H1 (cell line): ENCODE data around the gene POLA1. TPM values are rescaled to one million over a fixed set of nuclear protein-coding genes. Genes with fewer than 3 reads are reported as not detected.

ENCODE experiments used
- CTCF ChIA-PET: fragments of 300-600 bp; sonication (Branson Sonifier 250); formaldehyde crosslinking; loops from one replicate; lab custom pipeline; 2021; ENCODE audit not compliant: partially characterized antibody; lab: Charles Lee
- POLR2A ChIA-PET: fragments of 300-600 bp; sonication (Branson Sonifier 250); formaldehyde crosslinking; loops from one replicate; lab custom pipeline; 2021; ENCODE audit warnings: inconsistent platforms; ENCODE audit not compliant: partially characterized antibody; lab: Charles Lee
- DNase-seq, 2 experiments: peaks; one replicate each; pipeline versions ENCODE4 v3.0.0 to v3.0.0-alpha.2; 2010 to 2022; ENCODE audit warnings: low spot score in 2 of 2, low read depth in 1 of 2, mixed read lengths in 1 of 2
- FAIRE-seq: peaks from 2 replicates; lab custom pipeline; 2011; peaks lifted over from hg19 to GRCh38; lab: Jason Lieb, UNC
- H2AFZ ChIP-seq: 2 replicates; pipeline ENCODE4 v1.8.1; 2012; ENCODE audit warnings: low read length, inconsistent platforms
- H2AK5ac ChIP-seq: 2 replicates; pipeline ENCODE4 v1.6.1; 2013; ENCODE audit warnings: low read depth, low read length
- H2BK120ac ChIP-seq: replicated peaks from 2 replicates; pipeline ENCODE3; 2013; ENCODE audit warnings: low read depth, low read length, inconsistent platforms
- H2BK12ac ChIP-seq: 2 replicates; pipeline ENCODE4 v1.6.1; 2013; ENCODE audit warnings: low read depth, low read length
- H2BK15ac ChIP-seq: 2 replicates; pipeline ENCODE4 v1.6.1; 2013; ENCODE audit warnings: low read length
- H2BK20ac ChIP-seq: 2 replicates; pipeline ENCODE4 v1.6.1; 2013; ENCODE audit warnings: low read length
- H2BK5ac ChIP-seq: 2 replicates; pipeline ENCODE4 v1.6.1; 2013; ENCODE audit warnings: low read depth, low read length
- H3K14ac ChIP-seq: 2 replicates; pipeline ENCODE4 v1.6.1; 2013; ENCODE audit warnings: inconsistent platforms; ENCODE audit not compliant: insufficient read length
- H3K18ac ChIP-seq: 2 replicates; pipeline ENCODE4 v1.6.1; 2013; ENCODE audit warnings: low read length; ENCODE audit errors: extremely low read depth
- H3K23ac ChIP-seq: 2 replicates; pipeline ENCODE4 v1.6.1; 2013; ENCODE audit warnings: inconsistent platforms; ENCODE audit not compliant: insufficient read length
- H3K23me2 ChIP-seq: 2 replicates; pipeline ENCODE4 v1.6.1; 2013; ENCODE audit warnings: low read depth, low read length
- H3K27ac ChIP-seq: 2 replicates; pipeline ENCODE4 v1.6.1; 2011; ENCODE audit warnings: low read depth, low read length, inconsistent platforms
- H3K27me3 ChIP-seq, 4 experiments: replicated peaks in 1 of 4; 1 replicate in 1 of 4; 2 replicates in 3 of 4; pipeline versions ENCODE4 v1.6.1 to v1.8.1; 2011 to 2013; ENCODE audit warnings: low read length in 3 of 4, mild to moderate bottlenecking in 3 of 4, inconsistent platforms in 2 of 4, mixed read lengths in 2 of 4, moderate library complexity in 1 of 4; ENCODE audit not compliant: control insufficient read depth in 3 of 4, insufficient read depth in 3 of 4; ENCODE audit errors: extremely low read depth in 1 of 4
- H3K36me3 ChIP-seq, 4 experiments: 2 replicates each; pipeline versions ENCODE4 v1.6.1 to v1.8.1; 2011 to 2013; ENCODE audit warnings: mild to moderate bottlenecking in 4 of 4, low read length in 3 of 4, moderate library complexity in 2 of 4, control low read depth in 1 of 4, inconsistent platforms in 1 of 4; ENCODE audit not compliant: insufficient read depth in 4 of 4, control insufficient read depth in 2 of 4
- H3K4ac ChIP-seq: replicated peaks from 2 replicates; pipeline ENCODE3; 2013; ENCODE audit warnings: low read length, low read depth, mixed read lengths, inconsistent platforms; ENCODE audit not compliant: insufficient read length
- H3K4me1 ChIP-seq, 4 experiments: replicated peaks in 1 of 4; 1 replicate in 1 of 4; 2 replicates in 3 of 4; pipeline versions ENCODE4 v1.6.1 to v1.8.1; 2011 to 2013; ENCODE audit warnings: low read length in 3 of 4, inconsistent platforms in 2 of 4, mixed read lengths in 1 of 4; ENCODE audit not compliant: insufficient read depth in 4 of 4, control insufficient read depth in 3 of 4
- H3K4me2 ChIP-seq, 2 experiments: 2 replicates each; pipeline versions ENCODE4 v1.6.1 to v1.8.1; 2011 to 2013; ENCODE audit warnings: low read depth in 2 of 2, low read length in 2 of 2, control low read depth in 1 of 2, inconsistent platforms in 1 of 2, mild to moderate bottlenecking in 1 of 2; ENCODE audit not compliant: insufficient read depth in 1 of 2
- H3K4me3 ChIP-seq, 4 experiments: fragments of 200-600, 300-600 bp in 1 of 4; sonication (generic), shearing (Covaris generic), sonication (Bioruptor Twin) in 1 of 4; 2 replicates each; pipeline versions ENCODE4 v1.5.1 to v1.8.1; 2011 to 2016; ENCODE audit warnings: low read length in 4 of 4, low read depth in 3 of 4, control low read depth in 2 of 4, inconsistent platforms in 2 of 4, mild to moderate bottlenecking in 2 of 4, mixed read lengths in 1 of 4, moderate library complexity in 1 of 4; ENCODE audit not compliant: insufficient read depth in 2 of 4; ENCODE audit errors: extremely low read depth in 1 of 4
- H3K56ac ChIP-seq: replicated peaks from 2 replicates; pipeline ENCODE3; 2013; ENCODE audit warnings: low read depth, mild to moderate bottlenecking, mixed read lengths, low read length, inconsistent platforms; ENCODE audit not compliant: insufficient read length
- H3K79me1 ChIP-seq: 2 replicates; pipeline ENCODE4 v1.6.1; 2013; ENCODE audit warnings: low read depth, low read length, control low read depth
- H3K79me2 ChIP-seq, 2 experiments: 2 replicates each; pipeline versions ENCODE4 v1.6.1 to v1.8.1; 2012 to 2013; ENCODE audit warnings: low read length in 2 of 2, mild to moderate bottlenecking in 2 of 2, inconsistent platforms in 1 of 2; ENCODE audit not compliant: insufficient read depth in 2 of 2, control insufficient read depth in 1 of 2
- H3K9ac ChIP-seq, 4 experiments: replicated peaks in 1 of 4; 1 replicate in 1 of 4; 2 replicates in 3 of 4; pipeline versions ENCODE4 v1.6.1 to v1.8.1; 2011 to 2013; ENCODE audit warnings: low read depth in 3 of 4, low read length in 3 of 4, control low read depth in 2 of 4, mild to moderate bottlenecking in 2 of 4, moderate library complexity in 2 of 4, inconsistent platforms in 1 of 4; ENCODE audit errors: extremely low read depth in 1 of 4
- H3K9me3 ChIP-seq, 2 experiments: 2 replicates each; pipeline versions ENCODE4 v1.6.1 to v1.8.1; 2012 to 2013; ENCODE audit warnings: mild to moderate bottlenecking in 2 of 2, moderate library complexity in 2 of 2, control low read depth in 1 of 2, inconsistent platforms in 1 of 2, low read depth in 1 of 2, low read length in 1 of 2, mixed read lengths in 1 of 2; ENCODE audit not compliant: insufficient read depth in 2 of 2
- H4K20me1 ChIP-seq, 2 experiments: replicated peaks in 1 of 2; 2 replicates each; pipeline versions ENCODE3 to v1.8.1; 2011 to 2013; ENCODE audit warnings: inconsistent platforms in 2 of 2, low read length in 2 of 2, mild to moderate bottlenecking in 1 of 2; ENCODE audit not compliant: insufficient read depth in 2 of 2, control insufficient read depth in 1 of 2
- H4K5ac ChIP-seq: 2 replicates; pipeline ENCODE4 v1.6.1; 2013; ENCODE audit warnings: low read length, low read depth, mixed read lengths, inconsistent platforms; ENCODE audit not compliant: insufficient read length
- H4K8ac ChIP-seq: 2 replicates; pipeline ENCODE4 v1.8.0; 2013; ENCODE audit warnings: mild to moderate bottlenecking, moderate library complexity, low read length, inconsistent platforms; ENCODE audit not compliant: insufficient read depth; ENCODE audit errors: extremely low read depth
- H4K91ac ChIP-seq: replicated peaks from 2 replicates; pipeline ENCODE3; 2013; ENCODE audit warnings: low read length, mixed read lengths, inconsistent platforms; ENCODE audit not compliant: insufficient read length
- BRCA1 ChIP-seq: IDR thresholded peaks from 2 replicates; pipeline ENCODE4 v1.6.1; 2012; ENCODE audit warnings: low read depth, low read length, improper control_type of control experiment
- CEBPB ChIP-seq: IDR thresholded peaks from 2 replicates; pipeline ENCODE4 v1.6.1; 2012; ENCODE audit warnings: low read depth, low read length
- CREB1 ChIP-seq: IDR thresholded peaks from 2 replicates; pipeline ENCODE4 v1.6.1; 2012; ENCODE audit warnings: inconsistent platforms
- EGR1 ChIP-seq: IDR thresholded peaks from 2 replicates; pipeline ENCODE4 v1.6.1; 2011; ENCODE audit warnings: low read depth, low read length, borderline replicate concordance
- EZH2 ChIP-seq: fragments of 200-600 bp; sonication (generic); IDR thresholded peaks from 2 replicates; pipeline ENCODE4 v1.7.1; 2012; ENCODE audit warnings: low read depth, mild to moderate bottlenecking, moderate library complexity, low read length, inconsistent platforms; ENCODE audit not compliant: severe bottlenecking
- SIRT6 ChIP-seq: IDR thresholded peaks from one replicate; pipeline ENCODE4 v1.7.1; 2012; ENCODE audit warnings: low read length, inconsistent platforms
- SUZ12 ChIP-seq: fragments of 200-600 bp; sonication (generic); IDR thresholded peaks from 2 replicates; pipeline ENCODE4 v1.6.1; 2012; ENCODE audit warnings: mild to moderate bottlenecking, inconsistent platforms, low read length, moderate library complexity, mixed read lengths
- TAF1 ChIP-seq: IDR thresholded peaks from 2 replicates; pipeline ENCODE4 v1.6.1; 2011; ENCODE audit warnings: mild to moderate bottlenecking, low read depth, low read length
- TAF7 ChIP-seq: optimal IDR thresholded peaks from 2 replicates; pipeline ENCODE3; 2011; ENCODE audit warnings: low read depth, mild to moderate bottlenecking, inconsistent platforms, low read length, moderate library complexity, borderline replicate concordance
- TCF12 ChIP-seq: IDR thresholded peaks from 2 replicates; pipeline ENCODE4 v1.6.1; 2011; ENCODE audit warnings: low read depth, mild to moderate bottlenecking, low read length
- WGBS, 2 experiments: shearing (Covaris generic) in 1 of 2; methylation state at CpG; one replicate each; pipeline versions ENCODE4 v1.1.6 to v1.1.7; 2013 to 2015; ENCODE audit warnings: low lambda C conversion rate in 2 of 2, mixed read lengths in 2 of 2, inconsistent platforms in 1 of 2, low coverage in 1 of 2, missing lambda C conversion rate in 1 of 2; ENCODE audit not compliant: insufficient replicate concordance in 2 of 2, insufficient coverage in 1 of 2, insufficient read length in 1 of 2; ENCODE audit errors: extremely low coverage in 1 of 2, missing lambda C conversion rate in 1 of 2; 5-methylcytosine and 5-hydroxymethylcytosine counted together
- polyA plus RNA-seq, 7 experiments: library from polyadenylated mRNA; depleted of rRNA in 3 of 7; stranded (reverse) in 5 of 7; unstranded in 2 of 7; fragments of >200 nt in 5 of 7; fragments of 200-250 nt in 2 of 7; gene quantifications; 1 replicate in 5 of 7; 2 replicates in 1 of 7; 4 replicates in 1 of 7; pipeline versions ENCODE4 v1.2.1 to v1.2.3, GENCODE V29; 2011 to 2013; ENCODE audit warnings: missing spikeins in 2 of 7, mixed read lengths in 2 of 7
- total RNA-seq: library from RNA; stranded (reverse); fragmentation: NEBNext Ultra II Directional; extraction: Animal tissue kit (Norgen Biotek cat#: 25700); gene quantifications from 2 replicates; pipeline ENCODE4 v1.2.1, GENCODE V29; 2021
- TF ChIP-seq, protein P1 (sequence below): IDR thresholded peaks from 2 replicates; pipeline ENCODE4 v1.6.1; 2012; ENCODE audit warnings: low read length, inconsistent platforms

POLA1 gene
- total and polyA plus RNA-seq, 2 of the 8 experiments (the other 6 are each of a cell fraction or from before 2014, with no cell fraction given) = 5.6 to 34.9 TPM

GRCh38 chrX:24777660-24778059, 83.9 kb downstream of the POLA1 start:
- no peak overlapping the region for H2BK15ac ChIP-seq
- no peaks in the 10 kb centered on the region for H3K27me3 ChIP-seq
- FAIRE-seq (no peak), DNase-seq (no peak)
- H3K79me1 ChIP-seq = no peaks in the 10 kb centered on the region; the same call in 1 of the 2 replicates
- no peaks in the 10 kb centered on the region for H3K79me2 ChIP-seq
- no peak overlapping the region for H4K8ac ChIP-seq
- no peaks in the 10 kb centered on the region for H3K9me3 ChIP-seq
- H2AK5ac ChIP-seq = no peak overlapping the region
- no peak overlapping the region for H3K27ac ChIP-seq
- H2BK12ac ChIP-seq = no peak overlapping the region
- H4K5ac ChIP-seq = no peak overlapping the region
- 93% methylated on average over 1 of the region's 1 CpG; no CpG with 5 or more reads in 1 of the 2 experiments for WGBS, 2 experiments
- H2BK120ac ChIP-seq = no peak overlapping the region
- H3K14ac ChIP-seq = no peak overlapping the region
- no peak overlapping the region for H3K4me2 ChIP-seq
- H4K91ac ChIP-seq = no peak overlapping the region
- CTCF ChIA-PET = no interaction called here
- H3K23me2 ChIP-seq = no peaks in the 10 kb centered on the region
- H4K20me1 ChIP-seq = no peaks in the 10 kb centered on the region
- no peak overlapping the region for H2AFZ ChIP-seq
- H3K9ac ChIP-seq = no peak overlapping the region
- no peak overlapping the region for H3K4me3 ChIP-seq
- peaks cover 0 to 2% (median 1%) of the 10 kb centered on the region in 4 experiments; a peak in 2 of 8 replicates for H3K36me3 ChIP-seq
- H3K23ac ChIP-seq = no peak overlapping the region
- no peak overlapping the region for H2BK5ac ChIP-seq
- no peak overlapping the region for H3K18ac ChIP-seq
- H3K4ac ChIP-seq = no peak overlapping the region
- POLR2A ChIA-PET = no interaction called here
- H3K4me1 ChIP-seq = no peaks in the 10 kb centered on the region
- no peak overlapping the region for H3K56ac ChIP-seq
- H2BK20ac ChIP-seq = no peak overlapping the region
- TF ChIP-seq CEBPB (no peak), TCF12 (no peak), TAF1 (no peak), CREB1 (no peak), SUZ12 (no peak), BRCA1 (no peak), EGR1 (no peak), SIRT6 (no peak), EZH2 (no peak), TAF7 (no peak)
- TF ChIP-seq, protein P1, sequence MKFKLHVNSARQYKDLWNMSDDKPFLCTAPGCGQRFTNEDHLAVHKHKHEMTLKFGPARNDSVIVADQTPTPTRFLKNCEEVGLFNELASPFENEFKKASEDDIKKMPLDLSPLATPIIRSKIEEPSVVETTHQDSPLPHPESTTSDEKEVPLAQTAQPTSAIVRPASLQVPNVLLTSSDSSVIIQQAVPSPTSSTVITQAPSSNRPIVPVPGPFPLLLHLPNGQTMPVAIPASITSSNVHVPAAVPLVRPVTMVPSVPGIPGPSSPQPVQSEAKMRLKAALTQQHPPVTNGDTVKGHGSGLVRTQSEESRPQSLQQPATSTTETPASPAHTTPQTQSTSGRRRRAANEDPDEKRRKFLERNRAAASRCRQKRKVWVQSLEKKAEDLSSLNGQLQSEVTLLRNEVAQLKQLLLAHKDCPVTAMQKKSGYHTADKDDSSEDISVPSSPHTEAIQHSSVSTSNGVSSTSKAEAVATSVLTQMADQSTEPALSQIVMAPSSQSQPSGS = no peak
